WERI-Rb-1 (cell line): ENCODE results near the gene TRIM26.
A peak's percentile ranks its signal among the peaks of the same experiment; 100 is the strongest.
"Not testable (repeated sequence)": the region's sequence is repeated elsewhere in the genome, so short reads cannot be mapped to it uniquely, and the experiment has no call there.

Source experiments
- DNase-seq: peaks from one replicate; pipeline ENCODE4 v3.0.0-alpha.2; 2020
- H3K27ac ChIP-seq: fragments of 250-450 bp; sonication (Bioruptor Pico); 2 replicates; pipeline ENCODE4 v1.5.1; 2020; ENCODE audit warnings: mild to moderate bottlenecking, moderate library complexity
- H3K27me3 ChIP-seq: fragments of 250-450 bp; sonication (Bioruptor Pico); 2 replicates; pipeline ENCODE4 v1.5.1; 2021; ENCODE audit warnings: mild to moderate bottlenecking, low read depth, moderate library complexity; ENCODE audit not compliant: insufficient read depth, severe bottlenecking
- H3K36me3 ChIP-seq: fragments of 250-450 bp; sonication (Bioruptor Pico); 2 replicates; pipeline ENCODE4 v1.5.1; 2020; ENCODE audit warnings: mild to moderate bottlenecking, moderate library complexity
- H3K4me3 ChIP-seq: 2 replicates; pipeline ENCODE4 v1.5.1; 2011; ENCODE audit warnings: low read depth, mild to moderate bottlenecking, control low read depth, low read length
- H3K9me3 ChIP-seq: fragments of 250-450 bp; sonication (Bioruptor Pico); 2 replicates; pipeline ENCODE4 v1.5.1; 2021; ENCODE audit warnings: mild to moderate bottlenecking, moderate library complexity; ENCODE audit not compliant: severe bottlenecking
- TF ChIP-seq, protein P1 (sequence below): IDR thresholded peaks from 2 replicates; pipeline ENCODE4 v1.5.1; 2011; ENCODE audit warnings: low read depth, mild to moderate bottlenecking, control low read depth, inconsistent platforms, low read length

Gene TRIM26

GRCh38 chr6:30171677-30172471 is 41.3 kb downstream of the TRIM26 start:
- H3K27me3 ChIP-seq, result peaks cover 45% of the 10 kb centered on the region
- H3K9me3 ChIP-seq, result no peaks in the 10 kb centered on the region
- H3K27ac ChIP-seq, result no peak overlapping the region
- H3K4me3 ChIP-seq, result peak overlapping the region; percentile 3; the same call in 1 of the 2 replicates
- H3K36me3 ChIP-seq, result no peaks in the 10 kb centered on the region
- DNase-seq, result peak; percentile 42
- TF ChIP-seq, protein P1, sequence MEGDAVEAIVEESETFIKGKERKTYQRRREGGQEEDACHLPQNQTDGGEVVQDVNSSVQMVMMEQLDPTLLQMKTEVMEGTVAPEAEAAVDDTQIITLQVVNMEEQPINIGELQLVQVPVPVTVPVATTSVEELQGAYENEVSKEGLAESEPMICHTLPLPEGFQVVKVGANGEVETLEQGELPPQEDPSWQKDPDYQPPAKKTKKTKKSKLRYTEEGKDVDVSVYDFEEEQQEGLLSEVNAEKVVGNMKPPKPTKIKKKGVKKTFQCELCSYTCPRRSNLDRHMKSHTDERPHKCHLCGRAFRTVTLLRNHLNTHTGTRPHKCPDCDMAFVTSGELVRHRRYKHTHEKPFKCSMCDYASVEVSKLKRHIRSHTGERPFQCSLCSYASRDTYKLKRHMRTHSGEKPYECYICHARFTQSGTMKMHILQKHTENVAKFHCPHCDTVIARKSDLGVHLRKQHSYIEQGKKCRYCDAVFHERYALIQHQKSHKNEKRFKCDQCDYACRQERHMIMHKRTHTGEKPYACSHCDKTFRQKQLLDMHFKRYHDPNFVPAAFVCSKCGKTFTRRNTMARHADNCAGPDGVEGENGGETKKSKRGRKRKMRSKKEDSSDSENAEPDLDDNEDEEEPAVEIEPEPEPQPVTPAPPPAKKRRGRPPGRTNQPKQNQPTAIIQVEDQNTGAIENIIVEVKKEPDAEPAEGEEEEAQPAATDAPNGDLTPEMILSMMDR, result peak; percentile 16; the same call in 1 of the 2 replicates

GRCh38 chr6:30169658-30170614 is 43.3 kb downstream of the TRIM26 start:
- Histone ChIP-seq H3K36me3 (no peaks in the 10 kb centered on the region), H3K27ac (no peak overlapping the region), H3K27me3 (peaks cover 57% of the 10 kb centered on the region), H3K4me3 (no peak overlapping the region), H3K9me3 (no peaks in the 10 kb centered on the region)
- DNase-seq, result no peak
- TF ChIP-seq, protein P1, result peak; percentile 84

- Histone ChIP-seq H3K36me3 (no peaks in the 10 kb centered on the region), H3K9me3 (no peaks in the 10 kb centered on the region), H3K4me3 (no peak overlapping the region), H3K27ac (no peak overlapping the region), H3K27me3 (peaks cover 68% of the 10 kb centered on the region)
- TF ChIP-seq, protein P1, result no peak
- no peak for DNase-seq
Measured at GRCh38 chr6:30168741-30169140, 44.5 kb downstream of the TRIM26 start.

GRCh38 chr6:30167101-30167500 is 46.1 kb downstream of the TRIM26 start:
- no peak overlapping the region for H3K4me3 ChIP-seq
- no peaks in the 10 kb centered on the region for H3K9me3 ChIP-seq
- no peak overlapping the region for H3K27ac ChIP-seq
- H3K27me3 ChIP-seq, result peaks cover 79% of the 10 kb centered on the region
- H3K36me3 ChIP-seq, result no peaks in the 10 kb centered on the region
- TF ChIP-seq, protein P1, result no peak
- no peak for DNase-seq

DNA sequence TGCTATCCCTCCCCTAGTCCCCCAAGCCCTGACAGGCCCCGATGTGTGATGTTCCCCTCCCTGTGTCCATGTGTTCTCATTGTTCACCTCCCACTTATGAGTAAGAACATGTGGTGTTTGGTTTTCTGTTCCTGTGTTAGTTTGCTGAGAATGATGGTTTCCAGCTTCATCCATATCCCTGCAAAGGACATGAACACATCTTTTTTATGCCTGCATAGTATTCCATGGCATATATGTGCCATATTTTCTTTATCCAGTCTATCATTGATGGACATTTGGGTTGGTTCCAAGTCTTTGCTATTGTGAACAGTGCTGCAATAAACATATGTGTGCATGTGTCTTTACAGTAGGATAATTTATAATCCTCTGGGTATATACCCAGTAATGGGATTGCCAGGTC is 48.0 kb downstream of the TRIM26 start:
- not testable (repeated sequence) for H3K36me3 ChIP-seq, DNase-seq, H3K4me3 ChIP-seq, H3K9me3 ChIP-seq, H3K27ac ChIP-seq
- H3K27me3 ChIP-seq, result peaks cover 72% of the 10 kb centered on the region

- no peak for DNase-seq
- Histone ChIP-seq H3K4me3 (no peak overlapping the region), H3K27ac (no peak overlapping the region), H3K27me3 (peaks cover 76% of the 10 kb centered on the region), H3K9me3 (no peaks in the 10 kb centered on the region), H3K36me3 (no peaks in the 10 kb centered on the region)
- TF ChIP-seq, protein P1, result no peak
Measured at GRCh38 chr6:30164714-30165113, 48.5 kb downstream of the TRIM26 start.
